GM20000 (cell line): ENCODE data around the gene NCEH1.
A peak's percentile ranks its signal among the peaks of the same experiment; 100 is the strongest.

Experiments used
- DNase-seq: peaks from one replicate; pipeline ENCODE4 v3.0.0; 2012; ENCODE audit warnings: low spot score
- CTCF ChIP-seq: IDR thresholded peaks from 2 replicates; pipeline ENCODE4 v1.5.1; 2012; ENCODE audit warnings: mild to moderate bottlenecking, control low read depth; ENCODE audit errors: extremely low read depth, missing control alignments

The NCEH1 gene

GRCh38 chr3:172592898-172593669 lies 117.8 kb downstream of the NCEH1 start:
- TF ChIP-seq CTCF = no peak
- DNase-seq = no peak

- TF ChIP-seq CTCF = no peak
- peak; percentile 66 for DNase-seq
Observed at GRCh38 chr3:172591876-172592771, 118.7 kb downstream of the NCEH1 start.

- no peak for DNase-seq
Observed at GRCh38 chr3:172591125-172591605, 119.7 kb downstream of the NCEH1 start.

GRCh38 chr3:172586436-172586835 lies 124.4 kb downstream of the NCEH1 start:
- no peak for DNase-seq
- no peak for TF ChIP-seq CTCF

More at GRCh38 chr3:172591125-172591605, 119.7 kb downstream of the NCEH1 start:
- no peak for TF ChIP-seq CTCF

- TF ChIP-seq CTCF = no peak
- no peak for DNase-seq
Observed at GRCh38 chr3:172585954-172586353, 124.9 kb downstream of the NCEH1 start.

GRCh38 chr3:172582712-172583111 lies 128.2 kb downstream of the NCEH1 start:
- DNase-seq = no peak
- TF ChIP-seq CTCF = no peak

- TF ChIP-seq CTCF = no peak
- no peak for DNase-seq
Observed at GRCh38 chr3:172581757-172582166, 129.1 kb downstream of the NCEH1 start.
